Inflammatory macrophage treated with lipopolysaccharide for 4 hours (primary cell): ENCODE data around the gene GAST.

ENCODE experiments used
- DNase-seq: peaks from one replicate; pipeline ENCODE4 v3.0.0-alpha.2; 2020

The GAST gene

GRCh38 chr17:41750862-41751261 lies 38.7 kb downstream of the GAST start:
- no peak for DNase-seq

GRCh38 chr17:41751288-41751687 lies 39.2 kb downstream of the GAST start:
- DNase-seq, result no peak

- no peak for DNase-seq
Observed at GRCh38 chr17:41754066-41754465, 41.9 kb downstream of the GAST start.

DNA sequence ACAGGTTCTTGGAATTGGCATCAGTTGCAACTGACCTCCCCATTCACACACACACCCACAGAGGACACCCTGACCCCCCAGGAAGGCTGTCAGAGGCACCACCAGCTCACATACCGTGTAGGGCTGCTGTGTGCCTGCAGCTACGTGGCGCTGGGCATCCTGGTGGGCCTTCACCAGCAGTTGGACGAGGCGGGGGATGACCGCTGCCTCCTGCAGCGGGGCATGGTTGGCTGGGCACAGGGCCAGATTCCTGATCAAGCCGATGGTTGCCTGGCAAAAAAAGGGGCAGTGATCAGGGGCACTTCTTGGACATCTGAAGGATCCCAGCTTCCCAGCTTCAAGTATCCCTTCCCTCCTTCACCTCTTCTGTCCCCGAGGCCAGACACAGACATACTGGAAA lies 46.5 kb downstream of the GAST start:
- no peak for DNase-seq

DNA sequence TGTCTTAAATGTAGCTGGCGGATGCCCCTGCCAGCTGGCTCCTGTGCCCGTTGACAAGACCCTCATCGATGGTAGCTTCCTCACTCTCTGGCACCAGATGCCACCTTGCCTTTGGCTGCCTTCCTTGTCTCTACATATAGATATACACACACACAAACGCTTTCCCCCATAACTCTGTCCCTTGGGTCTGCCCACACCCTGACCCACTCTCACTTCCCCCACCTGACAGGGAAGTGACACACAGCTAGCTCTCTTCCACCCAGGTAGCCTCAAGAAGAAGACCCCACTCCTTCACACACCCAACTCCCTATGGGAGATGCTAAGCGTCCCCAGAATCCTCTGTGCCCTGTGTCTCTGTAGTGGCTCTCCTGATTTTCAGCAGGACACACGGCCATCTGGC lies 48.7 kb downstream of the GAST start:
- DNase-seq, result no peak

DNA sequence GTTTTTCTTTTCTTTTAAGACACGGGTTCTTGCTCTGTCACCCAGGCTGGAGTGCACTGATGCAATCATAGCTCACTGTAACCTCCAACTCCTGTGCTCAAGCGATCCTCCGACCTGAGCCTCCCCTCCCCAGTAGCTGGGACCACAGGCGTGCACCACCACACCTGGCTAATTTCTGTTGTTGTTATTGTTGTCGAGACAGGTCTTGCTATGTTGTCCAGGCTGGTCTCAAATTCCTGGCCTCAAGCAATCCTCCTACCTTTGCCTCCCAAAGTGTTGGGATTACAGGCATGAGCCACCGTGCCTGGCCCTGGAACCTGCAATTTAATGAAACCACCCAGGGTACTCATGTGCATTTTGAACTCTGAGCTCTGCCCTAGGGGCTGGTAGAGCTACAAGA lies 50.3 kb downstream of the GAST start:
- DNase-seq, result no peak

DNA sequence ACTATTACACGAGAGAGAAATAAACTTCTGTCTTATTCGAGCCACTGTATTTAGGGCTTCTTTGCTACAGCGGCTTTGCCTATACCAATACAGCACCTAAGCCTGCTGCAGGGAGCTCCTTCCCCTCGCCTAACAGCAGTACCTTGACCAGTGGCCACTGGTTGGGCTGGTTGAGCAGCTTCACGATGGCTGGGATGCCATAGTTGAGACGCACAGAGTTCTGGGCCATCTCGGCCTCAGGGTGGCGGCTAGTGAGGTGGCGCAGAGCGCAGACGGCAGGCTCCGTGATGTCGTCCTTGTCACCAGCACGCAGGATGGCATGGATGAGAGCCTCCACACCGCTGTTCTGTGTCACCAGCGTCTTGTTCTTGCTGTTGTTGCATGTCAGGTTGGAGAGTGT lies 50.7 kb downstream of the GAST start:
- no peak for DNase-seq

- DNase-seq, result no peak
Observed at GRCh38 chr17:41763327-41763726, 51.2 kb downstream of the GAST start.
